ENCODE measurements around the gene RPLP1. TPM values are rescaled to one million over a fixed set of nuclear protein-coding genes. Genes with fewer than 3 reads are reported as not detected.

Gene RPLP1
- polyA plus RNA-seq, 1 experiment = 722 TPM

DNA sequence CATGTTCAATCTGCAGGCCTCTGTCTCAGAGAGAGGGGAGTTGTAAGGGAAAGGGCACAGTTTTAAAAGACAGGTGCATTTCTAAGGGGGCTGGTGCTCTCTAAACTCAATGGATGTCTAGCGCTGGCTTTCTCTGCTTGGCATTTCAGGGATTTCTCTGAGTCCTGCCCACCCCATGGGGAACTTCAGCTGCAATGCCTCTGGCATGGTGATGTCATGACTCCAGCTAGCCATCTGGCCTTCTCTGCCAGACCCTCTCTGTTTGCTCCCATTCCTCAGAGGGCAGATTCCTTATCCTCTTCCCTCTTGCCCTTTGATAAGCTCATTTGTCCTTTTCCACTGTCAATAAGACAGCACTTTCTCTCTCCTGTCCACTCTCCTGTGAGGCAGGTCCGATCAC is 40.8 kb downstream of the RPLP1 start:
- no peak for DNase-seq (ENCODE audit: low read depth, low spot score)
- POLR2A ChIA-PET = no interaction called here
- Histone ChIP-seq H3K9me3 (ENCODE audit: control insufficient read depth, insufficient read depth, low read length) (no peaks in the 10 kb centered on the region), H3K27me3 (ENCODE audit: control insufficient read depth, insufficient read depth, low read length) (peaks cover 20% of the 10 kb centered on the region), H3K27ac (ENCODE audit: low read depth, low read length) (no peak overlapping the region), H3K4me3 (ENCODE audit: low read depth, low read length) (no peak overlapping the region)
- TF ChIP-seq, protein P1, sequence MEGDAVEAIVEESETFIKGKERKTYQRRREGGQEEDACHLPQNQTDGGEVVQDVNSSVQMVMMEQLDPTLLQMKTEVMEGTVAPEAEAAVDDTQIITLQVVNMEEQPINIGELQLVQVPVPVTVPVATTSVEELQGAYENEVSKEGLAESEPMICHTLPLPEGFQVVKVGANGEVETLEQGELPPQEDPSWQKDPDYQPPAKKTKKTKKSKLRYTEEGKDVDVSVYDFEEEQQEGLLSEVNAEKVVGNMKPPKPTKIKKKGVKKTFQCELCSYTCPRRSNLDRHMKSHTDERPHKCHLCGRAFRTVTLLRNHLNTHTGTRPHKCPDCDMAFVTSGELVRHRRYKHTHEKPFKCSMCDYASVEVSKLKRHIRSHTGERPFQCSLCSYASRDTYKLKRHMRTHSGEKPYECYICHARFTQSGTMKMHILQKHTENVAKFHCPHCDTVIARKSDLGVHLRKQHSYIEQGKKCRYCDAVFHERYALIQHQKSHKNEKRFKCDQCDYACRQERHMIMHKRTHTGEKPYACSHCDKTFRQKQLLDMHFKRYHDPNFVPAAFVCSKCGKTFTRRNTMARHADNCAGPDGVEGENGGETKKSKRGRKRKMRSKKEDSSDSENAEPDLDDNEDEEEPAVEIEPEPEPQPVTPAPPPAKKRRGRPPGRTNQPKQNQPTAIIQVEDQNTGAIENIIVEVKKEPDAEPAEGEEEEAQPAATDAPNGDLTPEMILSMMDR (IDR thresholded peaks at IDR 0.05; ENCODE audit: low read depth, low read length) = no peak
- CTCF ChIA-PET = interaction anchor here (1.7 kb wide), 1 partner anchor 15 kb away, joined by 7 read pairs; no protein-coding TSS in a partner anchor

GRCh38 chr15:69496001-69496400 is 43.4 kb downstream of the RPLP1 start:
- Histone ChIP-seq H3K4me3 (ENCODE audit: low read depth, low read length) (no peak overlapping the region), H3K27me3 (ENCODE audit: control insufficient read depth, insufficient read depth, low read length) (peaks cover 8% of the 10 kb centered on the region), H3K9me3 (ENCODE audit: control insufficient read depth, insufficient read depth, low read length) (no peaks in the 10 kb centered on the region), H3K27ac (ENCODE audit: low read depth, low read length) (no peak overlapping the region)
- TF ChIP-seq, protein P1 (IDR thresholded peaks at IDR 0.05; ENCODE audit: low read depth, low read length) = no peak
- CTCF ChIA-PET = no interaction called here
- no peak for DNase-seq (ENCODE audit: low read depth, low spot score)
- POLR2A ChIA-PET = no interaction called here

DNA sequence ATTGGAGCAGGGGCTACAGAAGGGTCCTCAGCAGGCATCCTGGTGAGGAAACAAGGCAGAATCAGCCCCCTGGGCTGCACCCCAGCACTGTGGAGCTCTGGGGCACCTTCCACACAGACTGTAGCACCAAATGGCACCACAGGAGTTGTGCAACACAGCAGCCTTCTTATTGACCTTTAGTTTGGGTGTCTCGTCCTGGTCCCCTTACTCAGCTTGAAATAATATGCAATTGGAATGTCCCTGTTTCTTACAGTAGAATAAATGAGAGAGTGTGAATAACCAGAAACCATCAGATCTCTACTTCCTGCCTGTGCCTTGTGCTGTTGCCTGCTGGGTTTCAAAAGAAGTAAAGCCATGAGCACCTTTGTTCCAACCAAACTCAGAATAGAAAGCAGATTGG is 44.5 kb downstream of the RPLP1 start:
- CTCF ChIA-PET = no interaction called here
- POLR2A ChIA-PET = no interaction called here

DNA sequence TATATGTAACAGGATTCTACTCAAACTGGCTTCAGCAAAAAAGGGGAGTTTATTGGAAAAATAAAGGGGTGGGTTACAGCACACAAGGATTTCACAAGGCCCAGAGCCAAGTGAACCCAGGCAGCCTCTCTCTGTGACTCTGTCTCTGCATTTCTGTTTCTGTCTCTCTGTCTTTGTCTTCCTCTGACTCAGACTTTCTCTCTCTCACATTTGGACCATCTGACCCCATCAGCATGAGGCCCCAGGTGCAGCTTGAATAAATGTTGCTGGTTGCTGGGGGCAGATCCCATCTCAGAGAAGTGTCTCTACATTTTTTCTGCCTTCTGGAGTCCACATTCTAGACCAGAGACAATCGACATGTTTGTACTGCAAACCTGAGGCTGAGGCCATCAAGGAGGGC is 45.0 kb downstream of the RPLP1 start:
- TF ChIP-seq, protein P1 (IDR thresholded peaks at IDR 0.05; ENCODE audit: low read depth, low read length) = no peak
- Histone ChIP-seq H3K27me3 (ENCODE audit: control insufficient read depth, insufficient read depth, low read length) (peaks cover 11% of the 10 kb centered on the region), H3K9me3 (ENCODE audit: control insufficient read depth, insufficient read depth, low read length) (no peaks in the 10 kb centered on the region; the same call in 1 of the 2 replicates), H3K27ac (ENCODE audit: low read depth, low read length) (no peak overlapping the region), H3K4me3 (ENCODE audit: low read depth, low read length) (no peak overlapping the region)
- DNase-seq (ENCODE audit: low read depth, low spot score) = no peak
- ChIA-PET POLR2A (interaction anchor here (0.6 kb wide), 1 partner anchor 560 kb away, joined by 3 read pairs; no protein-coding TSS in a partner anchor), CTCF (no interaction called here)

More for the DNA sequence above, 44.5 kb downstream of the RPLP1 start:
- DNase-seq (ENCODE audit: low read depth, low spot score) = no peak
- peaks cover 9% of the 10 kb centered on the region for H3K27me3 ChIP-seq (ENCODE audit: control insufficient read depth, insufficient read depth, low read length)
- no peak overlapping the region for H3K27ac ChIP-seq (ENCODE audit: low read depth, low read length)
- H3K4me3 ChIP-seq (ENCODE audit: low read depth, low read length) = no peak overlapping the region
- TF ChIP-seq, protein P1 (IDR thresholded peaks at IDR 0.05; ENCODE audit: low read depth, low read length) = no peak
- H3K9me3 ChIP-seq (ENCODE audit: control insufficient read depth, insufficient read depth, low read length) = no peaks in the 10 kb centered on the region

GRCh38 chr15:69498282-69498681 is 45.7 kb downstream of the RPLP1 start:
- no peak for DNase-seq (ENCODE audit: low read depth, low spot score)
- H3K9me3 ChIP-seq (ENCODE audit: control insufficient read depth, insufficient read depth, low read length) = no peaks in the 10 kb centered on the region; the same call in 1 of the 2 replicates
- CTCF ChIA-PET = no interaction called here
- POLR2A ChIA-PET = interaction anchor here (0.6 kb wide), 1 partner anchor 559 kb away, joined by 3 read pairs; no protein-coding TSS in a partner anchor
- no peak overlapping the region for H3K4me3 ChIP-seq (ENCODE audit: low read depth, low read length)
- TF ChIP-seq, protein P1 (IDR thresholded peaks at IDR 0.05; ENCODE audit: low read depth, low read length) = no peak
- peaks cover 11% of the 10 kb centered on the region for H3K27me3 ChIP-seq (ENCODE audit: control insufficient read depth, insufficient read depth, low read length)
- H3K27ac ChIP-seq (ENCODE audit: low read depth, low read length) = no peak overlapping the region
